ENCODE data around the gene MYO10.

MYO10 gene

GRCh38 chr5:16812911-16813310, 123.2 kb downstream of the MYO10 start:
- H3K27me3 Mint-ChIP-seq (ENCODE audit: low read depth): no peaks in the 10 kb centered on the region

GRCh38 chr5:16812448-16812847, 123.6 kb downstream of the MYO10 start:
- Mint-ChIP-seq H3K27ac (peak overlapping the region in 1 of 3 experiments; percentile 1), H3K9me3 (no peaks in the 10 kb centered on the region), H3K27me3 (ENCODE audit: low read depth) (no peaks in the 10 kb centered on the region), H3K36me3 (ENCODE audit: low read depth) (peaks cover 18% of the 10 kb centered on the region), H3K4me1 (peaks cover 49% of the 10 kb centered on the region), H3K4me3 (no peak overlapping the region)
- TF ChIP-seq CTCF (IDR thresholded peaks at IDR 0.05; ENCODE audit: unreplicated experiment in 3 of 3): no peak

More at GRCh38 chr5:16812911-16813310, 123.2 kb downstream of the MYO10 start:
- Mint-ChIP-seq H3K27ac (no peak overlapping the region), H3K4me1 (peaks cover 44% of the 10 kb centered on the region), H3K9me3 (no peaks in the 10 kb centered on the region), H3K4me3 (no peak overlapping the region), H3K36me3 (ENCODE audit: low read depth) (peaks cover 21% of the 10 kb centered on the region)
- TF ChIP-seq CTCF (IDR thresholded peaks at IDR 0.05; ENCODE audit: unreplicated experiment in 3 of 3): no peak

- H3K27ac Mint-ChIP-seq: peak overlapping the region; percentile 31 to 83 (median 78)
- no peaks in the 10 kb centered on the region for H3K9me3 Mint-ChIP-seq
Measured at GRCh38 chr5:16810208-16810854, 125.8 kb downstream of the MYO10 start.

GRCh38 chr5:16809395-16810207, 126.5 kb downstream of the MYO10 start:
- Mint-ChIP-seq H3K27me3 (ENCODE audit: low read depth) (no peaks in the 10 kb centered on the region), H3K4me1 (peaks cover 67% of the 10 kb centered on the region), H3K4me3 (peak overlapping the region in 1 of 3 experiments; percentile 46), H3K9me3 (no peaks in the 10 kb centered on the region), H3K27ac (peak overlapping the region; percentile 50 to 83 (median 78)), H3K36me3 (ENCODE audit: low read depth) (peaks cover 12% of the 10 kb centered on the region)
- TF ChIP-seq CTCF (IDR thresholded peaks at IDR 0.05; ENCODE audit: unreplicated experiment in 3 of 3): no peak

More at GRCh38 chr5:16810208-16810854, 125.8 kb downstream of the MYO10 start:
- Mint-ChIP-seq H3K4me3 (peak overlapping the region in 1 of 3 experiments; percentile 46), H3K36me3 (ENCODE audit: low read depth) (peaks cover 16% of the 10 kb centered on the region), H3K27me3 (ENCODE audit: low read depth) (no peaks in the 10 kb centered on the region), H3K4me1 (peaks cover 64% of the 10 kb centered on the region)
- TF ChIP-seq CTCF (IDR thresholded peaks at IDR 0.05; ENCODE audit: unreplicated experiment in 3 of 3): no peak

GRCh38 chr5:16809010-16809394, 127.1 kb downstream of the MYO10 start:
- Mint-ChIP-seq H3K36me3 (ENCODE audit: low read depth) (peaks cover 12% of the 10 kb centered on the region), H3K27ac (peak overlapping the region; percentile 50 to 83 (median 78)), H3K4me3 (no peak overlapping the region), H3K27me3 (ENCODE audit: low read depth) (peaks cover 2% of the 10 kb centered on the region), H3K4me1 (peaks cover 70% of the 10 kb centered on the region), H3K9me3 (no peaks in the 10 kb centered on the region)
- no peak for TF ChIP-seq CTCF (IDR thresholded peaks at IDR 0.05; ENCODE audit: unreplicated experiment in 3 of 3)

Data from nephron (organoid).